Adrenal gland (tissue), 5 donors: ENCODE measurements around the gene BCKDHA.

Source experiments
- POLR2A ChIP-seq, 2 donors: fragments of 450-650 bp; IDR thresholded peaks; one replicate each; pipeline ENCODE4 v1.6.1; 2017; ENCODE audit warnings: antibody characterized with exemption in 2 of 2, mild to moderate bottlenecking in 2 of 2, moderate library complexity in 1 of 2
- TF ChIP-seq, protein P1 (sequence below), 6 experiments: fragments of 450-650 bp in 4 of 6; fragments of 200-600 bp in 2 of 6; sonication (generic) in 1 of 6; IDR thresholded peaks; 1 replicate in 5 of 6; 2 replicates in 1 of 6; pipeline versions ENCODE4 v1.5.1 to v1.8.0; 2016 to 2021; ENCODE audit warnings: antibody characterized with exemption in 6 of 6, mild to moderate bottlenecking in 2 of 6, moderate library complexity in 1 of 6
- donor health status: DM: no; HTN: no; CAD: no.

DNA sequence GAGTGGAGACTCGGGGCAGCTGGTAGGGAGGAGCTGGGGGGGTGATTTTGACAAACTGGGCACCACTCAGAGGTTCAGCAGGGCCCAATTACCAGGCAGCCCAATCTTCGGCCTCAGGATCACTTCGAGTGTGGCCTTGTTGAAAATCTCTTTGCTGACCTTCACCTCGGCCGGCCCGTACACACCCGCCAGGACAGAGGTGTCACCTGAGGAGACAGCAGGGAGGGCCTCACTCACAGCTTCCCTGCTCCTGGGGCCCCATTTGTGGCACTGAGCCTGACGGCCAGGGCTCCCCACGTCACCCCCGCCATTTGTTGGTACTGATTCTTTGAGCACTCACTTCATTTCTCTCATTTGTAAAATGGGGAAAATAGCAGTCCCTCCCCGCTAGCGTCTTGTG, 4.8 kb upstream of the BCKDHA start:
- TF ChIP-seq, protein P1, sequence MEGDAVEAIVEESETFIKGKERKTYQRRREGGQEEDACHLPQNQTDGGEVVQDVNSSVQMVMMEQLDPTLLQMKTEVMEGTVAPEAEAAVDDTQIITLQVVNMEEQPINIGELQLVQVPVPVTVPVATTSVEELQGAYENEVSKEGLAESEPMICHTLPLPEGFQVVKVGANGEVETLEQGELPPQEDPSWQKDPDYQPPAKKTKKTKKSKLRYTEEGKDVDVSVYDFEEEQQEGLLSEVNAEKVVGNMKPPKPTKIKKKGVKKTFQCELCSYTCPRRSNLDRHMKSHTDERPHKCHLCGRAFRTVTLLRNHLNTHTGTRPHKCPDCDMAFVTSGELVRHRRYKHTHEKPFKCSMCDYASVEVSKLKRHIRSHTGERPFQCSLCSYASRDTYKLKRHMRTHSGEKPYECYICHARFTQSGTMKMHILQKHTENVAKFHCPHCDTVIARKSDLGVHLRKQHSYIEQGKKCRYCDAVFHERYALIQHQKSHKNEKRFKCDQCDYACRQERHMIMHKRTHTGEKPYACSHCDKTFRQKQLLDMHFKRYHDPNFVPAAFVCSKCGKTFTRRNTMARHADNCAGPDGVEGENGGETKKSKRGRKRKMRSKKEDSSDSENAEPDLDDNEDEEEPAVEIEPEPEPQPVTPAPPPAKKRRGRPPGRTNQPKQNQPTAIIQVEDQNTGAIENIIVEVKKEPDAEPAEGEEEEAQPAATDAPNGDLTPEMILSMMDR (IDR thresholded peaks at IDR 0.05) = no peak
- no peak for TF ChIP-seq POLR2A (IDR thresholded peaks at IDR 0.05)
